ENCODE results near the gene INIP.

Gene INIP

GRCh38 chr9:112665347-112665746 is 52.6 kb downstream of the INIP start:
- peak; percentile 4 for DNase-seq

- DNase-seq = no peak
These were observed 53.4 kb downstream of the INIP start for GRCh38 chr9:112664531-112664930.

- DNase-seq = no peak
These were observed 54.2 kb downstream of the INIP start for GRCh38 chr9:112663681-112664080.

- no peak for DNase-seq
These were observed 58.0 kb downstream of the INIP start for GRCh38 chr9:112659906-112660305.

- DNase-seq = no peak
These were observed 62.2 kb downstream of the INIP start for GRCh38 chr9:112655668-112656067.

GRCh38 chr9:112654282-112654681 is 63.6 kb downstream of the INIP start:
- no peak for DNase-seq

GRCh38 chr9:112648624-112649023 is 69.3 kb downstream of the INIP start:
- no peak for DNase-seq

GRCh38 chr9:112647596-112647995 is 70.3 kb downstream of the INIP start:
- no peak for DNase-seq

- no peak for DNase-seq
These were observed 75.8 kb downstream of the INIP start for GRCh38 chr9:112642126-112642525.

GRCh38 chr9:112640311-112640710 is 77.6 kb downstream of the INIP start:
- no peak for DNase-seq

Measured in inflammatory macrophage treated with lipopolysaccharide for 4 hours (primary cell).